Measurements from ENCODE around the gene WDFY2. TPM values are rescaled to one million over a fixed set of nuclear protein-coding genes. Genes with fewer than 3 reads are reported as not detected.
A peak's percentile ranks its signal among the peaks of the same experiment; 100 is the strongest.

The WDFY2 gene
- total and polyA plus RNA-seq, 2 of the 13 experiments (the other 11 are each of a cell fraction or from before 2014, with no cell fraction given) = 22.6 to 27.0 TPM

DNA sequence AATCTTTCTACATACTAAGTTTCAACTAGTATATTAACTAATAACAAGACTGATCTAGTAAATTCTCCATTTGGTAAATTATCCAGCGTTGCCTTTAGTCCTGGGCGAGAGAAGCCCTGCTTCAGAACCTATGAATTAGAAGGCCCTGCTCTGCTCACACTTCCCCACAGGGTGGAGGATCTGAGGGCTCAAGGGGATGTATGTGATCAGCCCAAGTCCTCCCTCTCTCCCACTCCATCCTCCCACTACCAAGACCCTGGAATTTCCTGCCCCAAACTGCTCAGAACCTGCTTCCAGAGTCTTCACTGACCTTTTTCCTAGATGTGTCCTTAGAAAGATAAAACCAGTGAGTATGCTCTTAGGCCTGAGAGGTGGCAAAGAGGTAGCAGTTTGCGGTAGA, 91.6 kb downstream of the WDFY2 start:
- 96% methylated on average over 3 of the region's 3 CpGs for WGBS (ENCODE audit: low lambda C conversion rate)
- Histone ChIP-seq H3K9me3 (ENCODE audit: low read length) (no peaks in the 10 kb centered on the region), H3K27ac (ENCODE audit: extremely low read length, insufficient read depth, low read length) (no peak overlapping the region), H3K4me3 (replicated peaks in 1 of 3; ENCODE audit: insufficient read depth in 1 of 3, low read depth in 2 of 3, low read length in 3 of 3) (no peak overlapping the region), H3K36me3 (replicated peaks in 1 of 2; ENCODE audit: control insufficient read depth in 1 of 2, insufficient read depth in 2 of 2, low read length in 2 of 2) (peaks cover 8 to 35% of the 10 kb centered on the region in 2 experiments), H4K20me1 (ENCODE audit: insufficient read depth, low read length) (no peaks in the 10 kb centered on the region), H2AFZ (ENCODE audit: low read length) (no peak overlapping the region), H3K9ac (ENCODE audit: insufficient read depth, low read depth, low read length) (no peak overlapping the region), H3K4me2 (ENCODE audit: low read depth, low read length) (no peak overlapping the region), H3K79me2 (ENCODE audit: insufficient read depth, low read length) (peaks cover 56% of the 10 kb centered on the region), H3K27me3 (ENCODE audit: control insufficient read depth in 1 of 2, insufficient read depth in 2 of 2, low read length in 2 of 2) (no peaks in the 10 kb centered on the region), H3K4me1 (ENCODE audit: insufficient read depth, low read length) (peaks cover 72% of the 10 kb centered on the region)
- TF ChIP-seq ZNF263 (CRISPR knock-in tag; IDR thresholded peaks at IDR 0.05) = peak; percentile 79
- TF ChIP-seq RBM22 (optimal IDR thresholded peaks at IDR 0.05; ENCODE audit: low read length) = peak; percentile 41
- TF ChIP-seq, protein P1, sequence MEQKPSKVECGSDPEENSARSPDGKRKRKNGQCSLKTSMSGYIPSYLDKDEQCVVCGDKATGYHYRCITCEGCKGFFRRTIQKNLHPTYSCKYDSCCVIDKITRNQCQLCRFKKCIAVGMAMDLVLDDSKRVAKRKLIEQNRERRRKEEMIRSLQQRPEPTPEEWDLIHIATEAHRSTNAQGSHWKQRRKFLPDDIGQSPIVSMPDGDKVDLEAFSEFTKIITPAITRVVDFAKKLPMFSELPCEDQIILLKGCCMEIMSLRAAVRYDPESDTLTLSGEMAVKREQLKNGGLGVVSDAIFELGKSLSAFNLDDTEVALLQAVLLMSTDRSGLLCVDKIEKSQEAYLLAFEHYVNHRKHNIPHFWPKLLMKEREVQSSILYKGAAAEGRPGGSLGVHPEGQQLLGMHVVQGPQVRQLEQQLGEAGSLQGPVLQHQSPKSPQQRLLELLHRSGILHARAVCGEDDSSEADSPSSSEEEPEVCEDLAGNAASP (CRISPR knock-in tag; IDR thresholded peaks at IDR 0.05; ENCODE audit: borderline replicate concordance) = no peak
- DNase-seq (ENCODE audit: low spot score) (no peak), ATAC-seq (no peak), FAIRE-seq (no peak)
- POLR2A ChIA-PET = no interaction called here
- CTCF ChIA-PET (ENCODE audit: low intra/inter-chr PET ratio, low total read pairs) = no interaction called here
- no TSS peak for BruUV-seq (replicated peaks)
- intact Hi-C loops (cut with micrococcal nuclease; ENCODE audit: unreplicated experiment) = no loop called here
- in situ Hi-C loops (cut with HindIII; ENCODE audit: extremely low pct_ligation_motif_present, low pct_unique_long_range_greater_than_20kb) = no loop called here

DNA sequence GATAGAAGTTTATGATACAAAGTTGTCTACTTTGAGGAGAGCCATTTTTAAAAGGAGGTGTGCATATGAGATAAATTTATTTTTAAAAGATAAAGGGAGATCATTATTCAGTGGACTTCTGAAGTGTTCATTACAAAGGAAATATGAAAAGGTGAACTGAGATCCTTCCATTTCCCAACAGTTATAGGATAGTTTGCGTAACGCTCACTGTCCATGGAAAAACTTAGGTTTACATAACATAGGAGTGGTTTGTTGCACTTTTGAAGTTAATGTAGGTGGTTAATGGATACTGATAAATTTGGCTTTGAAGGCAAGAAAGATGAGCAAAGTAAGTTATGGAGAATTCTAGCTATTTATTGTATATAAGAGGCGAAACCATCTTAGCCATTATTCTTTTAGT, 92.5 kb downstream of the WDFY2 start:
- no peak overlapping the region for H2AFZ ChIP-seq (ENCODE audit: low read length)
- ChIA-PET POLR2A (no interaction called here), CTCF (ENCODE audit: low intra/inter-chr PET ratio, low total read pairs) (no interaction called here)
- FAIRE-seq (peak; percentile 43), DNase-seq (ENCODE audit: low spot score) (no peak), ATAC-seq (no peak)
- H3K4me3 ChIP-seq (replicated peaks in 1 of 3; ENCODE audit: insufficient read depth in 1 of 3, low read depth in 2 of 3, low read length in 3 of 3) = no peak overlapping the region
- TSS peak; percentile 8 for BruUV-seq (replicated peaks)
- no peak overlapping the region for H3K9ac ChIP-seq (ENCODE audit: insufficient read depth, low read depth, low read length)
- whole genome bisulfite sequencing (ENCODE audit: low lambda C conversion rate) = 93% methylated on average over 3 of the region's 3 CpGs
- no peaks in the 10 kb centered on the region for H4K20me1 ChIP-seq (ENCODE audit: insufficient read depth, low read length)
- peaks cover 8 to 40% of the 10 kb centered on the region in 2 experiments for H3K36me3 ChIP-seq (replicated peaks in 1 of 2; ENCODE audit: control insufficient read depth in 1 of 2, insufficient read depth in 2 of 2, low read length in 2 of 2)
- intact Hi-C loops (cut with micrococcal nuclease; ENCODE audit: unreplicated experiment) (no loop called here), in situ Hi-C loops (cut with HindIII; ENCODE audit: extremely low pct_ligation_motif_present, low pct_unique_long_range_greater_than_20kb) (no loop called here)
- H3K4me2 ChIP-seq (ENCODE audit: low read depth, low read length) = no peak overlapping the region
- H3K9me3 ChIP-seq (ENCODE audit: low read length) = no peaks in the 10 kb centered on the region
- peaks cover 51% of the 10 kb centered on the region for H3K79me2 ChIP-seq (ENCODE audit: insufficient read depth, low read length)
- peaks cover 70% of the 10 kb centered on the region for H3K4me1 ChIP-seq (ENCODE audit: insufficient read depth, low read length)
- H3K27ac ChIP-seq (ENCODE audit: extremely low read length, insufficient read depth, low read length) = peak overlapping the region; percentile 26
- H3K27me3 ChIP-seq (ENCODE audit: control insufficient read depth in 1 of 2, insufficient read depth in 2 of 2, low read length in 2 of 2) = no peaks in the 10 kb centered on the region
- TF ChIP-seq EHMT2 (IDR thresholded peaks at IDR 0.05; ENCODE audit: borderline replicate concordance, low read depth, low read length) = 0 out of 2 replicates have a peak, but pooled peaks have one; percentile 38
- TF ChIP-seq EP300 (IDR thresholded peaks at IDR 0.05; ENCODE audit: low read depth in 2 of 2, low read length in 2 of 2) = 0 out of 4 replicates have a peak, but pooled peaks of 1 of the 2 experiments have one; percentile 21
- no peak for TF ChIP-seq EP300 (CRISPR knock-in tag; IDR thresholded peaks at IDR 0.05; ENCODE audit: borderline replicate concordance)
- TF ChIP-seq, protein P2, sequence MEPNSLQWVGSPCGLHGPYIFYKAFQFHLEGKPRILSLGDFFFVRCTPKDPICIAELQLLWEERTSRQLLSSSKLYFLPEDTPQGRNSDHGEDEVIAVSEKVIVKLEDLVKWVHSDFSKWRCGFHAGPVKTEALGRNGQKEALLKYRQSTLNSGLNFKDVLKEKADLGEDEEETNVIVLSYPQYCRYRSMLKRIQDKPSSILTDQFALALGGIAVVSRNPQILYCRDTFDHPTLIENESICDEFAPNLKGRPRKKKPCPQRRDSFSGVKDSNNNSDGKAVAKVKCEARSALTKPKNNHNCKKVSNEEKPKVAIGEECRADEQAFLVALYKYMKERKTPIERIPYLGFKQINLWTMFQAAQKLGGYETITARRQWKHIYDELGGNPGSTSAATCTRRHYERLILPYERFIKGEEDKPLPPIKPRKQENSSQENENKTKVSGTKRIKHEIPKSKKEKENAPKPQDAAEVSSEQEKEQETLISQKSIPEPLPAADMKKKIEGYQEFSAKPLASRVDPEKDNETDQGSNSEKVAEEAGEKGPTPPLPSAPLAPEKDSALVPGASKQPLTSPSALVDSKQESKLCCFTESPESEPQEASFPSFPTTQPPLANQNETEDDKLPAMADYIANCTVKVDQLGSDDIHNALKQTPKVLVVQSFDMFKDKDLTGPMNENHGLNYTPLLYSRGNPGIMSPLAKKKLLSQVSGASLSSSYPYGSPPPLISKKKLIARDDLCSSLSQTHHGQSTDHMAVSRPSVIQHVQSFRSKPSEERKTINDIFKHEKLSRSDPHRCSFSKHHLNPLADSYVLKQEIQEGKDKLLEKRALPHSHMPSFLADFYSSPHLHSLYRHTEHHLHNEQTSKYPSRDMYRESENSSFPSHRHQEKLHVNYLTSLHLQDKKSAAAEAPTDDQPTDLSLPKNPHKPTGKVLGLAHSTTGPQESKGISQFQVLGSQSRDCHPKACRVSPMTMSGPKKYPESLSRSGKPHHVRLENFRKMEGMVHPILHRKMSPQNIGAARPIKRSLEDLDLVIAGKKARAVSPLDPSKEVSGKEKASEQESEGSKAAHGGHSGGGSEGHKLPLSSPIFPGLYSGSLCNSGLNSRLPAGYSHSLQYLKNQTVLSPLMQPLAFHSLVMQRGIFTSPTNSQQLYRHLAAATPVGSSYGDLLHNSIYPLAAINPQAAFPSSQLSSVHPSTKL (CRISPR knock-in tag; IDR thresholded peaks at IDR 0.05) = peak; percentile 27; the same call in 1 of the 2 replicates
- no peak for TF ChIP-seq HNRNPUL1 (IDR thresholded peaks at IDR 0.05; ENCODE audit: low read depth, low read length)
- peak; percentile 24; the same call in 1 of the 2 replicates for TF ChIP-seq SOX5 (CRISPR knock-in tag; IDR thresholded peaks at IDR 0.05; ENCODE audit: borderline replicate concordance)
- TF ChIP-seq SOX13 (IDR thresholded peaks at IDR 0.05) = no peak
- peak in 1 of 2 experiments; percentile 31; a peak in 1 of 4 replicates for TF ChIP-seq SOX13 (CRISPR knock-in tag; conservative IDR thresholded peaks at IDR 0.05 in 1 of 2, IDR thresholded peaks at IDR 0.05 in 1 of 2)
- no peak for TF ChIP-seq NR2F2 (IDR thresholded peaks at IDR 0.05; ENCODE audit: borderline replicate concordance, low read depth)
- TF ChIP-seq CEBPG (CRISPR knock-in tag; IDR thresholded peaks at IDR 0.05) = peak; percentile 77
- TF ChIP-seq GATAD2A (CRISPR knock-in tag; IDR thresholded peaks at IDR 0.05) = peak; percentile 28; the same call in 1 of the 2 replicates
- peak; percentile 70 for TF ChIP-seq CEBPB (IDR thresholded peaks at IDR 0.05; ENCODE audit: borderline replicate concordance, low read depth, low read length)

Data from HepG2 (cell line).